GM19455 (cell line): ENCODE measurements around the gene VSIG8.
"Not testable (repeated sequence)": the region's sequence is repeated elsewhere in the genome, so short reads cannot be mapped to it uniquely, and the experiment has no call there.

Experiments
- ATAC-seq: cut with Tn5 transposase; IDR thresholded peaks from one replicate; pipeline ENCODE4 v1.9.1; 2021; ENCODE audit not compliant: unreplicated experiment

The VSIG8 gene, protein sequence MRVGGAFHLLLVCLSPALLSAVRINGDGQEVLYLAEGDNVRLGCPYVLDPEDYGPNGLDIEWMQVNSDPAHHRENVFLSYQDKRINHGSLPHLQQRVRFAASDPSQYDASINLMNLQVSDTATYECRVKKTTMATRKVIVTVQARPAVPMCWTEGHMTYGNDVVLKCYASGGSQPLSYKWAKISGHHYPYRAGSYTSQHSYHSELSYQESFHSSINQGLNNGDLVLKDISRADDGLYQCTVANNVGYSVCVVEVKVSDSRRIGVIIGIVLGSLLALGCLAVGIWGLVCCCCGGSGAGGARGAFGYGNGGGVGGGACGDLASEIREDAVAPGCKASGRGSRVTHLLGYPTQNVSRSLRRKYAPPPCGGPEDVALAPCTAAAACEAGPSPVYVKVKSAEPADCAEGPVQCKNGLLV

DNA sequence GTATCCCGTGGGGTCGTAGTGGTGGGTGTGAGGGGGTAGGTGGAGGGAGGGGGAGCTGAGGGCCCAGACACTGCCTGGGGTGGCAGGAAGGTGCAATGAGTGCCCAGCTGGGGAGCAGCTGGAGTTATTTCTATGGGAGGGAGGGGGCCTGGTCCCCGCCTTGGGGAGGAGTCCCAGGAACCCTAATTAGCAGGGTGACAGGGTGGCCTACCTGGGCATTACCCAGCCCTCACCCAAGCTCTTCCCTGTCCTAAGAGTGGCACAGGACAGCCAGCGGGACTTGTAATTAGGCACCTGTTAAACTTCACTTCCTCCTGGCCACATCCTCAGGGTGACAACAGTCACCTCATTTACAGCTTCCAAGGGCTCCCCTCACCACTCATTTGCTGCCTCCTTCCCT, at the start of gene VSIG8:
Gene VSIG8 (minus strand): TSS at position 101 of the 400 bp plus-strand sequence. CDS start 136 bp downstream, outside the sequence.
- no peak for ATAC-seq

DNA sequence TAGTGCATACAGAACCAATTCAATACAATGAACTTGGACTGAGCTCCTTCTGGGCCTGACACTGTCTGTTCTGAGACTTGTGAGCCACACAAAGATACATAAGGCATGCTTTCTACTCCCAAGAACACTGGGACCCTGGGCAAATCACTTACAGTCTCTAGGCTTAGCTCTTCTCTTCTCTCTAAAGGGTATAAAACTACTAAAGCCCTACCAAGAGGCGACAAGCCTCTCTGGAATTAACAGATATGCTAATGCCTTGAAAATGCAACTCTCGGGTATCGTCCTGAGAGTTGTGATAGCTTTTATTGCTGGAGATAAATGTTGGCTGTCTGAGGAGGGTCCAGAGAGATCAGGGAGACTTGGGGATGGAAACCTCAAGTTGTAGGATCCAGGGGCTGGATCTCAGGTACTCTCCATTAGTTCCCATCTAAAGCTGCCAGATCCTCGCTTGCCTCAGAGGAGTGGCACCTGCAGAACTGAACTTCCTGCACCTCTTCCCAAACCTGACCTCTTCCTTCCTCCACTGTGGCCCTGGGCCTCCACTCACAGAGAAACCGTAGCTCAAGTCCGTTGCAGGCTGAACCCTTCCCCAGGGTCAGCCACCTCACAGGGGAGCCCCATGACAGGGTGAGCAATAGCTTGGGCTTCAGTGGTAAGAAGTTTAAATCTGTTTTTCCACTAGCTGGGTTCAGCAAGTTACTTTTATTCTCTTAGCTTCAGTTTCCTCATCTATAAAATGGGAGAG, 49.0 kb upstream of the VSIG8 start:
- no peak for ATAC-seq

DNA sequence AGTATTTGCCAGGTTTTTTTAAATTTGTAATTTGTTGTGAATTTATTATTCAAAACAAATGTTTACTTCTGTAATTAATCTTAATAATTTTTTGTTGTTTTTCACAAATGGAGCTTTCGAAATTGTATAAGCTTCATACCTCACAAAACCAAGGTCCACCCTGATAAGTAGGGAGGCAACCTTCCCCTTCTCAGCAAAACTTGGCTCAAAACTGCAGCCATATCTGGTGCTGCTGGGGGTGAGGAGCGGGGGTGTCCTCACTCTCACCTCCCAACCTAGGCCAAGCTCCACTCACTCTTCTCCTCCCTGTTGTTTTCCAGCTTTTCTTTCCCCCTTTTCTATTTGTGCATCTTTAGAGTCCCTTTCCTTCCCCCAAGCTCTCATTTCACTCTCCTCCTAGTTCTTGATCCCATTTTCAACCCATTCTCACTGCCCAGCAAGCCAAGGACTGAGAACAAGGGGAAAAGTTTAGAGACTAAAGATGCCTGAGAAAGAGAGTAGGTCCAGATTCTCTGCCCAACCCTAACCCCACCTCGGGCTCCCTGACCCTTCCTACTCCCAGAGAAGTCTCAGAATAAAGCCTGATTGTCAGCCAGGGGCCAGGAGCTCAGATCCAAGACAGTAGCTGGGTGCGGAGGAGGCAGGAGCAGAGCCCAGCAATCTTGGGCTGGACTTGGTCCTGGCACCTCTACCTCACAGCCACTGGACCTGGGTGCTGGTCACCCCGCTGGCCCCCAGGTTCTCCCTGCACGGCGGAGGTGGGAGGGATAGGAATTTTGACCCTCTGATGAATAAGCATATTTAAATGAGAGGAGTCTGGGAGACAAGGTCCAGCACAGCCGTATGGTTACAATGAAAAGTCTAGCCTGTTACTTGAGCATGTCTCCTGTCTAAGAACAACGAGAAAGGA, 45.8 kb upstream of the VSIG8 start:
- ATAC-seq = no peak

- ATAC-seq = no peak
Measured at GRCh38 chr1:159906960-159907359, 44.5 kb upstream of the VSIG8 start.

DNA sequence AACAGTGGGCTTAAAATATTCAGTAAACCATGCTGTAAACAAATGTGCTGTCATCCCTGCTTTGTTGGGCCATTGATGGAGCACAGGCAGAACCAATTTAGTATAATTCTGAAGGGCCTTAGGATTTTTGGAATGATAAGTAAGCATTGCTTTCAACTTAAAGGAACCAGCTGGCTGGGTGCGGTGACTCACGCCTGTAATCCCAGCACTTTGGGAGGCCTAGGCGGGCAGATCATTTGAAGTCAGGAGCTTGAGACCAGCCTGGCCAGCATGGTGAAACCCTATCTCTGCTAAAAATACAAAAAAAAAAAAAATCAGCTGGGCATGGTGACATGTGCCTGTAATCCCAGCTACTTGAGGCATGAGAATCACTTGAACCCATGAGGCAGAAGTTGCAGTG, 41.6 kb upstream of the VSIG8 start:
- ATAC-seq = not testable (repeated sequence)

GRCh38 chr1:159902541-159902940, 40.1 kb upstream of the VSIG8 start:
- ATAC-seq = no peak

- no peak for ATAC-seq
Measured at GRCh38 chr1:159900755-159901360, 38.4 kb upstream of the VSIG8 start.

DNA sequence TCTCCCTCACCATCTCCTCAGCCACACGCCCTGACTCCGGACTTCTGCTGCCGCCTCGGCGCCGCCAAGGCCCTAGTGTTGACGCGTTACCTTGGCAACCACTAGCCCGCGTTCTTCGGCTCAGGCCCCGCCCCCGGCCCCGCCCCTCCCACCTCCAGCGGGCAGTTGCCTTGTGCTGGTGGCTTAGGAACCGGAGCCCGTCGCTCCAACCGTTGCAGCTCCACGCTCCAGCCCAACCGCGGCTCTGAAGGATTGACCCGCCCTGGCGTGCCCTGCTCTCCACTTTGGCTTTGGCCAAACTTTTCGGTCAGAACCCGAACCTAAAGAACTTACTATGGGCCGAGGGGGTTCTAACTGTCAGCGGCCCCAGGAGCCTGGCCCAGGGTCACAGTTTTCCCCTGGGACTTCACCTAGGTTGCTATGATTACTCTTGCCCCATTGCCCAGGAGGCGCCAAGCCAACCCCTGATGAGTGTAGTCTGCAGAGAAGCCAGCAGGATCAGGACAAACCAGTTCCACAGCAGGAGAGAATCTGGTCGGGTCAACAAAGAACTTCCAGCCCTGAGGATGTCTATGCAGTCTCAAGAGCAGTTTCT, 37.7 kb upstream of the VSIG8 start, which contains the start of gene CFAP45:
Gene CFAP45 (minus strand): TSS at position 80 of the 595 bp plus-strand sequence. CDS start 67 bp downstream, at position 13.
- ATAC-seq = no peak

DNA sequence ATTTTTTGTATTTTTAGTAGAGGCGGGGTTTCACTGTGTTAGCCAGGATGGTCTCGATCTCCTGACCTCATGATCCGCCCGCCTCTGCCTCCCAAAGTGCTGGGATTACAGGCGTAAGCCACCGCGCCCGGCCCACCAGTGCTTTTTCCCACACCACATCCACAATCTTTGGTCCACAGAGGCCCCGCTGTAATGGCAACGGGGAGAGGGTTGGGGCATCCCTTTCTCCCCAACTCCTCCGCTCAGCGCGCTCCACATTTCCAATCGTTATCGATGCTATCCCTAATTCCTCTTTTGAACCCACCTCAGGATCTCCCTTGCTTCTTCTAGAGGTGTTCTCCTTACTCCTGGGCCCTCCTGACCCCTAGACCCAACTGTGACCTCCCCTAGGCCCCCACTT, 37.2 kb upstream of the VSIG8 start:
- ATAC-seq = not testable (repeated sequence)

DNA sequence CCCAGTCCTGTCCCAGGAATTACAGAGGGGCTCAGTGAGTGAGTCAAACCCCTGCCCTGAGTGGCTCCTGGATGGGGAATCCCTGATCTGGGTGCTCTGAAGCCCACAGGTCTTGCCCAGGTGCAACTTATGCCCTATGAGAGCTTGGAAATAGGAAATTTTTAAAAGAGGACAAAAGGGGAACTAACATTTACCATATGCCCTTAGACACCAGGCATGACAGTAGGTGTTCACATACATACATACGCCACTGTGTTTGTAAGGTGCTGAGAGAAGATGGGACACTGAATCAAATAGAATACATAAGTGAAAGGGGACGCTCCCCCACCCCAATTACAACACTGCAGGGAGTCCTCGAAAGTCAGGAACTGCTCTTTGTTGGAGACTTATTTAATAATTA, 36.1 kb upstream of the VSIG8 start:
- ATAC-seq = no peak

- no peak for ATAC-seq
Measured at GRCh38 chr1:159897962-159898361, 35.5 kb upstream of the VSIG8 start.

DNA sequence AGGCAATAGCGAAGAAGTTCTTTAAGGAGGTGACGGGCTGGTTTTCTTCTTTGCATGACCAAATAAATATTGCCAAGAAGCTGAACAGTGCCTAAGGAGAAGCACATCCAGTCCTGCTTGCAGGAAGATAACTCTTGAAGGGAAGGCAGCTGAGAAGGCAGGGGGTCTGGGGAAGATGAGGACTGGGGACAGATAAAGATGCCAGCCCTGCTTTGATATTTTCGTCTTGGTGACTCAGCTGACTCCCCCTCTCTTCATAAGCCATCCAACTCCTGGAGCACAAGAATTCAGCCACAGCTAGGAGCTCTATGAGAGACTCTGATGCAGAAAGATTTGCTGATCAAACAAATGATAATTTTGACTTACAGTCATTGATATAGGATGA, 34.1 kb upstream of the VSIG8 start:
- ATAC-seq = no peak

DNA sequence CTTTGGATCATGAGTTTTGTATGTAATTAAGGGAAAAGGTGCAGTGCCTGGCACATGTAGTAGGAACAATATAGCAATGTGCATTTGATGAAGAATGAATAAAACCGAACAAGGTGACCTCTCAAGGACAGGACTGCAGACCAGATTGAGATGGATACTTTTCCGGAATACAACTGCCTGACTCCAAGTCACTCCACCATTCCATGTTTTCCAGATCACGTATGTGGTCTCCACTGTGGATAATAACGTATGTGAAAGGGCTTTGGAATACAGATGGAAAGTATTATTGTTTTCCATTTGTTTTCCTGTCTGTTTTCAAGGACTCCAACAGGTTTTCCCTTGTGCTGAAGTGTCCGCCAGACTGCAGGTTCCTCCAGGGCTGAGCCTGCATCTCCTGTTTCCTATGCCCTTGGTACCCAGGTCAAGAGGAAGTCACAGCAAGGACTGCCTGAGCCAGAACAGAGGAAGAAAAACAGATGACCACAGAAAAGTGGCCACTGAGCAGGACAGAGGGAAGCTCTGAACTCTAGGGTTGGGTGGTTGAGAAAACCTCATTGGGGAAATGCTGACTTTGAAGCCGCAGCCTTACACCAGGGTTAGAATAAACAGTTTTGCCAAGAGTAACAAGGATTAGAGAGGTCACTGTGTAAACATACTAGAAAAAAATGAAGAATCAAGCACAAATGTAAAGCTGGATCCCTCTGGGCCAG, 33.5 kb upstream of the VSIG8 start:
- ATAC-seq = no peak

- no peak for ATAC-seq
Measured at GRCh38 chr1:159895286-159895685, 32.8 kb upstream of the VSIG8 start.

DNA sequence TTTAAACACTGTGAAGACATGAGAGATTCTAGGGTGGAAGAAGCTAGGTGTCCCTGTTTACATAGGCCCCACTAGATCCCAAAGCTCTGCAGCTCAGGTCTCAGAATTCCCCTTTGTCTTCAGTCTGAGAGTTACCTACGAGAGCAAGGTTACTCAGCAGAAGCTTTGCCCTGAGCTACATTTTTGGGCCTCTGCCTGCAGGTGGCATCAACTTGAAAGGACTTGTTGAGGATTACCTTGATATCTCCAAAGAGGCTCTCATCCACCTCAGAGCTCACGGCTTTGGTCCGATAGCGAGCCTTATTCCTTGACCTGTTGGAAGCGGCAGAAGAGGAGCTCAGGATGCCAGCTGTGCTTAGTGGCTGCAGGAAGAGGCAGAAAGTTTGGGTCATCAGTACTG, 30.5 kb upstream of the VSIG8 start:
- no peak for ATAC-seq

GRCh38 chr1:159891275-159892157, 29.1 kb upstream of the VSIG8 start:
- ATAC-seq = peak; percentile 47

GRCh38 chr1:159890390-159890789, 27.9 kb upstream of the VSIG8 start:
- no peak for ATAC-seq

DNA sequence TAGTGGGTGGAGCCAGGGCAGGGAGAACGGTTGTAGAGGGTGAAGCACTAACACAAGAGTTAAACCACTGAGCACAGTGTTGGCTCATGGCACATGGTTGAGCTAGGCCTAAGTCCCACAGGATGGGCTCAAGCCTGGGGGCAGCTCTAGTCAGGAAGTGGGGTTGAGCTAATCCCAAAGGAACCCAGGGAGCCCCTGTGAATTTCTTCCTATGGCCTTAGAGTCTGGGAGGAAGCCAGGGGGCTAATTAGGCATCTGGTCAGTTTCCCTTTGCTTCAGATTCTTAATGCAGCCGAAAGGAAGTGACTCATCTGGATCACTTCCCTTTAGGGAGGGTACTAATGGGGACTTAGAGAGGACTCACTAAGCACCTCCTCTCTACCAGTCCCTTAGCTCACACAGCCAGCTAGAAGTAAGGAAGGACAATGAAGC, 27.4 kb upstream of the VSIG8 start:
- ATAC-seq = peak; percentile 85

GRCh38 chr1:159889202-159889601, 26.7 kb upstream of the VSIG8 start:
- no peak for ATAC-seq
